Stomach smooth muscle (tissue), 2 donors: Measurements from ENCODE around the gene USP7.
"Not testable (repeated sequence)": the region's sequence is repeated elsewhere in the genome, so short reads cannot be mapped to it uniquely, and the experiment has no call there.

Experiments
- H3K27ac ChIP-seq: one replicate; pipeline ENCODE4 v1.7.0; 2013; ENCODE audit warnings: mild to moderate bottlenecking, low read length, inconsistent platforms
- H3K27me3 ChIP-seq, 2 donors: one replicate each; pipeline ENCODE4 v1.7.0; 2013; ENCODE audit warnings: low read length in 2 of 2; ENCODE audit not compliant: insufficient read depth in 2 of 2, control insufficient read depth in 1 of 2
- H3K36me3 ChIP-seq, 2 donors: one replicate each; pipeline ENCODE4 v1.7.0; 2013; ENCODE audit warnings: low read length in 2 of 2; ENCODE audit not compliant: control insufficient read depth in 2 of 2, insufficient read depth in 2 of 2
- H3K4me1 ChIP-seq: one replicate; pipeline ENCODE4 v1.7.0; 2013; ENCODE audit warnings: low read length; ENCODE audit not compliant: control insufficient read depth, insufficient read depth
- H3K4me3 ChIP-seq, 2 donors: one replicate each; pipeline ENCODE4 v1.7.0; 2013; ENCODE audit warnings: low read length in 2 of 2
- H3K9ac ChIP-seq, 2 donors: one replicate each; pipeline ENCODE4 v1.7.0; 2013; ENCODE audit warnings: low read length in 2 of 2, mild to moderate bottlenecking in 1 of 2
- H3K9me3 ChIP-seq, 2 donors: one replicate each; pipeline ENCODE4 v1.7.0; 2013; ENCODE audit warnings: low read length in 2 of 2; ENCODE audit not compliant: control insufficient read depth in 2 of 2
- donor health status: healthy.
- donor health status: Pancreatic carcinoma.

Gene USP7

GRCh38 chr16:8887431-8887765 is 76.3 kb downstream of the USP7 start:
- no peak overlapping the region for H3K4me3 ChIP-seq
- H3K27me3 ChIP-seq = peaks cover 3 to 5% of the 10 kb centered on the region in 2 donors
- no peaks in the 10 kb centered on the region for H3K9me3 ChIP-seq
- H3K27ac ChIP-seq = no peak overlapping the region
- H3K4me1 ChIP-seq = peaks cover 20% of the 10 kb centered on the region
- H3K9ac ChIP-seq = no peak overlapping the region
- H3K36me3 ChIP-seq = peaks cover 13 to 19% of the 10 kb centered on the region in 2 donors

- H3K9me3 ChIP-seq = no peaks in the 10 kb centered on the region
- peaks cover 3 to 5% of the 10 kb centered on the region in 2 donors for H3K27me3 ChIP-seq
- H3K36me3 ChIP-seq = peaks cover 11 to 15% of the 10 kb centered on the region in 2 donors
- H3K9ac ChIP-seq = no peak overlapping the region
- no peak overlapping the region for H3K27ac ChIP-seq
- no peak overlapping the region for H3K4me3 ChIP-seq
- H3K4me1 ChIP-seq = peaks cover 20% of the 10 kb centered on the region
Observed at GRCh38 chr16:8886593-8887430, 76.9 kb downstream of the USP7 start.

- Histone ChIP-seq H3K9me3 (no peaks in the 10 kb centered on the region), H3K36me3 (peaks cover 5 to 8% of the 10 kb centered on the region in 2 donors), H3K27ac (no peak overlapping the region), H3K9ac (peak overlapping the region in 1 of 2 donors; percentile 36), H3K4me3 (no peak overlapping the region), H3K27me3 (peaks cover 3 to 5% of the 10 kb centered on the region in 2 donors), H3K4me1 (peaks cover 20% of the 10 kb centered on the region)
Observed at GRCh38 chr16:8885674-8886592, 77.8 kb downstream of the USP7 start.

GRCh38 chr16:8882725-8883377 is 80.9 kb downstream of the USP7 start:
- no peak overlapping the region for H3K27ac ChIP-seq
- no peak overlapping the region for H3K9ac ChIP-seq
- H3K4me3 ChIP-seq = no peak overlapping the region
- peaks cover 3 to 5% of the 10 kb centered on the region in 2 donors for H3K27me3 ChIP-seq
- H3K4me1 ChIP-seq = peaks cover 15% of the 10 kb centered on the region
- H3K36me3 ChIP-seq = peaks cover 0 to 3% of the 10 kb centered on the region in 2 donors
- H3K9me3 ChIP-seq = no peaks in the 10 kb centered on the region

- no peak within 1 kb of the TSS for H3K9ac ChIP-seq
- peaks cover 3 to 5% of the 10 kb centered on the region in 2 donors for H3K27me3 ChIP-seq
- H3K4me1 ChIP-seq = peaks cover 8% of the 10 kb centered on the region
- no peak within 1 kb of the TSS for H3K27ac ChIP-seq
- peaks cover 0 to under 1% of the 10 kb centered on the region in 2 donors for H3K36me3 ChIP-seq
- no peaks in the 10 kb centered on the region for H3K9me3 ChIP-seq
- H3K4me3 ChIP-seq = no peak within 1 kb of the TSS
Observed at GRCh38 chr16:8882041-8882617, 81.6 kb downstream of the USP7 start, which contains the start of gene LITAFD. Gene LITAFD (plus strand): TSS chr16:8882351. CDS start chr16:8884356, 2,005 bp downstream.

GRCh38 chr16:8880839-8881510 is 82.7 kb downstream of the USP7 start:
- H3K4me1 ChIP-seq = peaks cover 6% of the 10 kb centered on the region
- no peak overlapping the region for H3K9ac ChIP-seq
- H3K27ac ChIP-seq = no peak overlapping the region
- no peaks in the 10 kb centered on the region for H3K36me3 ChIP-seq
- H3K9me3 ChIP-seq = no peaks in the 10 kb centered on the region
- H3K27me3 ChIP-seq = peaks cover 3 to 5% of the 10 kb centered on the region in 2 donors
- H3K4me3 ChIP-seq = no peak overlapping the region

- Histone ChIP-seq H3K36me3 (no peaks in the 10 kb centered on the region), H3K4me3 (no peak overlapping the region), H3K9ac (no peak overlapping the region), H3K4me1 (no peaks in the 10 kb centered on the region), H3K27me3 (no peaks in the 10 kb centered on the region), H3K27ac (no peak overlapping the region), H3K9me3 (no peaks in the 10 kb centered on the region)
Observed at GRCh38 chr16:8878523-8878911, 85.2 kb downstream of the USP7 start.

- H3K9ac ChIP-seq = no peak overlapping the region
- no peak overlapping the region for H3K4me3 ChIP-seq
- no peaks in the 10 kb centered on the region for H3K4me1 ChIP-seq
- no peaks in the 10 kb centered on the region for H3K36me3 ChIP-seq
- H3K27me3 ChIP-seq = no peaks in the 10 kb centered on the region
- H3K27ac ChIP-seq = no peak overlapping the region
- H3K9me3 ChIP-seq = no peaks in the 10 kb centered on the region
Observed at GRCh38 chr16:8877894-8878522, 85.7 kb downstream of the USP7 start.

GRCh38 chr16:8875317-8875716 is 88.4 kb downstream of the USP7 start:
- not testable (repeated sequence) for H3K4me1 ChIP-seq, H3K36me3 ChIP-seq, H3K9ac ChIP-seq, H3K9me3 ChIP-seq, H3K27ac ChIP-seq, H3K27me3 ChIP-seq, H3K4me3 ChIP-seq
